Adrenal gland (tissue), 5 donors: ENCODE measurements around the gene FAM118A.

Source experiments
- POLR2A ChIP-seq, 2 donors: fragments of 450-650 bp; IDR thresholded peaks; one replicate each; pipeline ENCODE4 v1.6.1; 2017; ENCODE audit warnings: antibody characterized with exemption in 2 of 2, mild to moderate bottlenecking in 2 of 2, moderate library complexity in 1 of 2
- TF ChIP-seq, protein P1 (sequence below), 6 experiments: fragments of 450-650 bp in 4 of 6; fragments of 200-600 bp in 2 of 6; sonication (generic) in 1 of 6; IDR thresholded peaks; 1 replicate in 5 of 6; 2 replicates in 1 of 6; pipeline versions ENCODE4 v1.5.1 to v1.8.0; 2016 to 2021; ENCODE audit warnings: antibody characterized with exemption in 6 of 6, mild to moderate bottlenecking in 2 of 6, moderate library complexity in 1 of 6
- donor health status: DM: no; HTN: no; CAD: no.

DNA sequence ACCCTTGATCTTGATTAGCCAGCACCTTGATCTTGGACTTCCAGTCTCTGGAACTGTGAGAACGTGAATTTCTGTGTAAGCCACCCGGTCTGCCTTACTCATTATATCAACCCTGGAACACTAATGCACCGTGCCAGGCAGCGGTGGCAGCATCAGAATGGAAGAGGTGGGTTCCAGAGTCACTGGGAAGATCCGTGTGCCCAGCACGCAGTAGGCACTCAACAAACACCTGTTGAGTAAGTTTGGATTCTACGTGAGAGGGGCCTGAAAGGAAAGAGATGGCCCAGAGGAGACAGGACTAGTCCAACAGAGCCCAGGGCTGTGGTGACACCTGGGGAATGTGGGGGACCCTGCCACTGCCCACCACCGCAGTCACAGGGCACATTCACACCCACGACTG lies 31.6 kb upstream of the FAM118A start:
- TF ChIP-seq, protein P1, sequence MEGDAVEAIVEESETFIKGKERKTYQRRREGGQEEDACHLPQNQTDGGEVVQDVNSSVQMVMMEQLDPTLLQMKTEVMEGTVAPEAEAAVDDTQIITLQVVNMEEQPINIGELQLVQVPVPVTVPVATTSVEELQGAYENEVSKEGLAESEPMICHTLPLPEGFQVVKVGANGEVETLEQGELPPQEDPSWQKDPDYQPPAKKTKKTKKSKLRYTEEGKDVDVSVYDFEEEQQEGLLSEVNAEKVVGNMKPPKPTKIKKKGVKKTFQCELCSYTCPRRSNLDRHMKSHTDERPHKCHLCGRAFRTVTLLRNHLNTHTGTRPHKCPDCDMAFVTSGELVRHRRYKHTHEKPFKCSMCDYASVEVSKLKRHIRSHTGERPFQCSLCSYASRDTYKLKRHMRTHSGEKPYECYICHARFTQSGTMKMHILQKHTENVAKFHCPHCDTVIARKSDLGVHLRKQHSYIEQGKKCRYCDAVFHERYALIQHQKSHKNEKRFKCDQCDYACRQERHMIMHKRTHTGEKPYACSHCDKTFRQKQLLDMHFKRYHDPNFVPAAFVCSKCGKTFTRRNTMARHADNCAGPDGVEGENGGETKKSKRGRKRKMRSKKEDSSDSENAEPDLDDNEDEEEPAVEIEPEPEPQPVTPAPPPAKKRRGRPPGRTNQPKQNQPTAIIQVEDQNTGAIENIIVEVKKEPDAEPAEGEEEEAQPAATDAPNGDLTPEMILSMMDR (IDR thresholded peaks at IDR 0.05) = no peak
- TF ChIP-seq POLR2A (IDR thresholded peaks at IDR 0.05) = no peak
